ENCODE results near the gene CSRP2. TPM values are rescaled to one million over a fixed set of nuclear protein-coding genes. Genes with fewer than 3 reads are reported as not detected.

CSRP2 gene
- total RNA-seq = 2.8 and 10.5 TPM in 2 replicates

DNA sequence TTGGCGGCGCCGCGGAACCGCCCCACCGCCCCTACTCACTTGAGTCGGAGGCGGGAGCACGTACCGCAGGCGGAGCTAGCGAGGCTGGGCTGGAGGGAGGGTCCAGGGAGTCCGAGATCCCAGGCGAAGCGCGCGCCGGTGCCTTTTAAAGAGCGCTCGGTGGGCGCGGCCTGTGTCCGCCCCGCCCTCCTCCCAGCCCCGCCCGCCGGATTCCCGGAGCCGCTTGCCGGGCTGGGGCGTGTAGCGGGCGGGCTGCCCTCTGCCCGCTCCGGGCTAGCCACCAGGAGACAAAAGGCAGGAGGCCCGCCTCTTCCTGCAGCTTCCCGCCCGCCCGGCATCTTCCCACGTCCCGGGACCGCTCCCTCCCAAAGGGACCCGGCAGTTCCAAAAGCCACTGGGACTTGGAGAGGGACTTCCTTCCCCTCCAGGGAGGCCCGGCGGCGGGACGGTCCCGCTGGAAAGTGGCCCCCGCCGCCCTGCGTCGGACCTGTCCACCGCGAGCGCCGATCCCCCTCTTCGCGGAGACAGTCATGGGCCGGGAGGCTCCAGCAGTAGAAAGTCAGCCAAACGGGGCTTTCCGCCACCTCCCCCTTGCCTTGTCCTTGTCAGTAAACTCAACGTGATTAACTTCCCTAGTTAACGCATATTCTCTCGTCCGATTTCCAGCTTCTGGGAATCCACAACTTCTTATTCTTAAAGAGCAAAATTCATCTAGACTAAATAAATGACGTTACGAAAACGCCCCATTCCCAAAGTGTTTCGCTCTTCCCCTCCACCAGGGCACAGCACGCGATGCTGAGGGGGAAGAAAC is at the start of gene CSRP2:
Gene CSRP2, minus strand, starts transcription at position 121 of the 811 bp plus-strand sequence. CDS start 12,759 bp downstream, outside the sequence.
- DNase-seq (ENCODE audit: low read depth, low spot score) = peak; percentile 35

DNA sequence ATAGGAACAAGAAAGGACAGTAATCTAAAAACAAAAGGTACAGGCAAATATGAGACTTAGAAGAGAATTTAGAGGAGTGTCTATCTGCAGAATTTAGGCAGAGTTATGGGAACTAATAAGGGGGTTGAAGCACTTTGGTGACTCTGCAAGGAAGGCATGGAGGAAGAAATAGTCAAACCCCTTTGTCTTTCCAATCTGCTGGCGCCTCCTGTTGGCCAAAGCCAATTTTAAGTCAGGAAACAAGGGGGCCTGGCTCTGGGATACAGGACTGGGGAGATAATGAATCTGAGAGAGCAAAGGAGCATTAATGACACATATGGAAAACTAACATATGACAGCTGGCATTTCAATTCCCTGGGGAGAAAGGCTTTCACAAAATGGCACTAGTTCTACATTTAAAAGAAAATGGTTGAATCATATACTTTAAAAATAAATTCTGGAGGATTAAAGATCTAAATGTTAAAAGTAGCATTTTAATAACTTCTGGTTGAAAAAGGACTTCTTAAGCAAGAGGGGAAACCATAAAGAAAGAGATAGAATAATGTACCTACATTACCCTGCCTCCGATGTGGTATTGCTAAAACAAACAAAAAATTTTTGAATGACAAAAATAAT is 48.5 kb upstream of the CSRP2 start:
- no peak for DNase-seq (ENCODE audit: low read depth, low spot score)

DNA sequence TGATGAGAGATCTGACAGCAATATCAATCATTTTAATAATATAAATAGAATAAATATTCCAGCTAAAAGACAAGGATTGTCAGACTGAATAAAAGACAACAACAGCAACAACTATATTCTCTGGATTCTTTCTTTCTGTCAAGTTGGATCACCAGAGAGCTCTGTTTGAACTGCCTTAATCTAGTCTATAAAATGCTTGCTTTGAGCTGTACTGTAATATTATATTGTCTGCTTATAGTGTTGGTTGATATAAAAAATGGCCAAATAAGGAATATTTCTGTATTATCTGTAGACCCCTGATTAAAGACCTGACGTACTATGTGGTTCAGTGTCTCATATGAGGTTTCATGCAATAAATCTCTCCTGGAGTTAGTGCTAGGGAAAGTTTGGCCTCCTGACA is 46.3 kb upstream of the CSRP2 start:
- no peak for DNase-seq (ENCODE audit: low read depth, low spot score)

DNA sequence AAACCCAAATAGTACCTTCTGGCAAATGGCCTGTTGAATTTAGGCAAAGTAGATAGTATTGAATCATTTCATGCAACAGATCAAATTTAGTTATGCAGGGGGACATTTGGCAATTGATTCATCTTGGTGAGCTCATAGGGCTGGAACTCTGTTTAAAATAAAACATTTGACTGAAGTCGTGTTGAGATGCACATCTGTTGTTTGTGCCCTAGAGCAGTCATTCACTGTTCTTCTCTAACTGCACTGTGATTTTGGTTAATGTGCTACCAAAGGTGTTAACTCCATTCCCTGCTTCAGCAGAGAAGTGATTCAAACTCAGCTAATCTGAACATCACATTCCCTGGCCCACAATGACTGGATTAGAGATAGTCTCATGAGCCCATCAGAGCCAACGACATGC is 44.0 kb upstream of the CSRP2 start:
- DNase-seq (ENCODE audit: low read depth, low spot score) = no peak

DNA sequence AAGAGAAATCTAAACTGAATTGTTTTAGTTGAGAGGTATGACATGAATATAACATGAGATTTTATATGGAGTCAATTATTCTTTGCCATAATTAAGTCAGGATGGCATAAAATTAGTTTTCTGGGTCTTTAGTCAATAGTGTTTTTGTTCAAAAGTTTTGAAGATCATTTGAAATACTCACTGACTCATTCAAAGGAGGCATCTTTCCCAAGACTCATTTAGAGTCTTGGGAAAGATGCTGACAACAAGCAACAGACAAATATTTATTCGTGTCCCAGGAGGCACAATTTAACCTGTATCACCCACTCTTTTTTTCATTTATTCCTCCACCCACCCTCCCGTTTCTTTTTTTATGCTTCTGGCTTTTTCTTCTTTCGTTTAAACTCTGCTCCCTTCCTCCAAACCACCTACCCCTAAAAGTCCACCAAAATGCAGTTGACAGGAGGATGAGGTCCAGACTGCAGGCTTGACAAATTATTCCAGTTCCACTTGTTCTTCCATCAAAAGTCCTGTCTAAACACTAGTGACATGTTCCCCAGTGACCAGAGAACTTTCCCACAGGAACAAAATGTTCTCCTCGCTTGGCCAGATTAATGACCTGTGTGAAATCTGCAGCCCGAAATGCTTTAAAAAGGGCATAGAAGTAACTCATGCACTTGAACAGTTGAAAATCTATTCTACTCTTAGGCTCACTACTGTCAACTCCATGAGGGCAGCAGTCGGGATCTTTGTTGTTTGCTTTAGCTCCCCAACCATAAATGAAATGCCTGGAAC is 43.3 kb upstream of the CSRP2 start:
- DNase-seq (ENCODE audit: low read depth, low spot score) = no peak

DNA sequence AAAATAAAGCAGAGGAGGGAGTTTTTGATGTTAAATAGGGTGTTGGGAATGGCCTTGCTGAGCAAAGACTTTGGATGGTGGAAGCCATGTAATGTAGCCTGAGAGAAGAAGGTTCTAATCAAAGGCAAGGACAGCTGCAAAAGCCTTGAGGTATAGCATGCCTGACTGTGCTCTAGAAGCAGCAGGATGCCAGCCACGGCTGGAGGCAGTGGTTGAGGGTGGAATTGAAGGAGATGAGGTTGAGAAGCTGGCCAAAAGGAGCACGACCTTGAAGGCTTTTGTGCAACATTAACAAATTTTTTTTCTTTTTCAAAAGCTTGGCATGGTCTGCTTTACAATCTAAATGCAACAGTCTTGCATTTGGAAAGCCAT is 42.3 kb upstream of the CSRP2 start:
- no peak for DNase-seq (ENCODE audit: low read depth, low spot score)

DNA sequence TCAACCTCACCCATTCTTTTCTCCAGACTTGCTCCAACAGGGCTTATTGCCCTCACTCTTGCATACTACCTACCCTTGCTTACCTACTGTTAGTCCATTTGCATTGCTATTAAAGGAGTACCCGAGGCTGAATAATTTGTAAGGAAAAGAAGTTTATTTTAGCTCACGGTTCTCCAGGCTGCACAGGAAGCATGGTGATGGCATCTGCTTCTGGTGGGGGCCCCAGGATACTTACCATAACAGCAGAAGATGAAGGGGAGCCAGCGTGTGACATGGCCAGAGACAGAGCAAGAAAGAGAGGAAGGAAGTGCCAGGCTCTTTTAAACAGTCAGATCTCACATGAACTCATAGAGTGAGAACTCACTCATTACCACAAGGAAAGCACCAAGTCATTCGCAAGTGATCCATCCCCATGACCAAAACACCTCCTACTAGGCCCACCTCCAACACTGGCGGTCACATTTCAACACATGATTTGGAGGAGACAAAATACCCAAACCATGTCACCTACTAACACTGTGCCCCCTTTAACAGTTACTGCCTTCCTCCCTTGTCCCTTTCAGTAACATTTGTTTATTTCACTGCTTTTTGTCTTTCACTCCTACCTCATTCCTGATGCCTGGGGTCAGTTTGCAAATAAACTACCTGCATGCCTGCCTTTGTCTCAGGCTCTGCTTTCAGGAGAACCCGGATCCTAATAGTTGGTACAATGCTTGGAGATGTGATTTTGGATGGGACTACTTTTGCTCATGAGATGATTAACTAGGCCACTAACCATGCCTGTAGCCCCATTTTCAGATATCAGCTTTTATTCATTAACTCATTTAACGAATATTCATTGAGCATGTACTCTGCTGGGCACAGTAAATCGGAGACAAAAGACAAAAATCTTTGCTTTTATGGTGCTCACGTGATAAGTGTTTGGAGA is 41.6 kb upstream of the CSRP2 start:
- DNase-seq (ENCODE audit: low read depth, low spot score) = no peak

DNA sequence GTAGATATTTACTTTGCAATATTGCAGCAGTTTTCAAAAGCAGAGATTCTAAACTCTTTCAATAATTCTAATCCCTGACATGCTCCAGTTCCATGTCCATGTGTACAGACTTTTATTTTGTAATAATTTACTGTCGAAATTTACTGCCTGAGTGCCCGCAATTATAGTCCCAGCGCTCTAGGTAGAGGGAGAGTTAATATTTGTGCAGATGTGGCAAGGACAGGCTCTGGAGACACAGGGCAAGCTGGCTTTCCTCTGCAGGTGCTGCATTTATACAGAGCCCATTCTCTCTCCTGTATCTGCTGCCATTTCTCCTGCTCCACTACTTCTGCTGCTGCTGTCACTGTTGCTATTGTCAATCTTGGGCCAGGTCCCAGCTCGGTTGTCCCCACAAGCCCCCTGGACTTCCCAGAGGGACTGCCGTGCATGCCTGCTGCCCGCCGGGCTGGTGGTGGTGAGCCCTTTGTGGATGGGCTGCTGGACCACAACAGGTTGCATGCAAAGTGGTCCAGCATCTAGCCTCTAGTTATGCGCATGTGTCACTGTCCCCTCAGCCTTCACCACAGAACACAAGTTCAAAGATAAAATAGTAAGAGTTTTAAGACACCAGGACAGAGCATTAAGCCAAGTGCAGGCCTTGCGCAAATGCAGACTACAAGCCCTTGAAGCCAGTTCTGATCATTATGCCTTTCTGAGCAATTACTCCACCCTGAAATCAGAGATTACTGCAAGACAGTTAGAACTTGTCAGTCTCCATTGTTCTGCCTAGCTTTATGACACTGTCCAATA is 40.8 kb upstream of the CSRP2 start:
- no peak for DNase-seq (ENCODE audit: low read depth, low spot score)

DNA sequence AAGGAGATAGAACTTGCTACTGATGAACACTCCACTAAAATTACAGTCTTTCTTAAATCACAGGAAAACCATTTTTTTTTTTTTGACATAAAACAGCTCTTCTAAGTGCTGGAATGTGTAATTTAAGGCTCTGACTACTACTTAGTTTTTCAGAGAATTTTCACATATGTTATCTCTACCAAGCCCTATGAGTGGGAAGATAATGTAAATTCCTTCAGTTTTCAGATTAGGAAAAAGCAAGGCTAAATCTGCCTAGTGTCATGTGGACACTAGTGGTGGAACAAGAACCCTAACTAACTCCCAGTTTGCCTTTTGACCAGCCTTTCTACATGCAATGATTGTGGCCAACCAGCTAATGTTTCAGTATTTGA is 37.3 kb upstream of the CSRP2 start:
- no peak for DNase-seq (ENCODE audit: low read depth, low spot score)

DNA sequence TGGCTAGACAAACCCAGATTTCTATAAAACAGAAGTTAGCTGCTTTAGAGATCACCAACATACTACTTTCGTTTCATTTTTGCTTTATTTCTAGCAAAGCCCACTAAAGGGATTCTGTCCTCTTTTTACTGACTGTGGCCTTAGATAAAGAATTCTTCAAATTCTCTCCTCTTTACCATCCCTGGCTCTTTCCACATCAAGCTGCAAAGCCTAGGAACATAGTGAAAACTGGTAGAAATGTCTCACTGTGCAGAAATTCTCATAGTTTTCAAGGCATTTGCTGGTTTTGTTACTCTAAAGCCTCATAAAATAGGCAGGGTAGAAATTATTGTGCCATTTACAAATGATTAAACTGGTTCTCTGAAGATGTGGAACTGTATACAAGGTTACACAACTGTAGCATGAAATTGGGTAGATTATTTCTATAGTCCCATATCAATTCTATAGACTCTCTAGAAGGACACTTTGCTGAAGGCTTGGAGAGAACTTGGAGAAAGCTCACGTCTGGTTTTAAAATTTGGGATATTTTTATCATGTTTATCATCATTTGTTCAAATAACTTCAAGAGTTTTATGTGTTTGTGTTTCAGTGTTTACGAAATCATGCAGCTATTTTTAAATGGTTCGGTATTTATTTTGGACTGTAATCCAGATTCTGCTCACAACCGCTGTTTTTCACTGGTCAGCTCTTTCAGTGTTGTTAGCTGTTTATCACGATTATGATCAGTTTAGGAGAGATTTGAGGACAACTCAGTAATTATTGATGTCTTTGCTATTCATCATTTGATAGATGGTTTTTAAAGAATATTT is 36.7 kb upstream of the CSRP2 start:
- no peak for DNase-seq (ENCODE audit: low read depth, low spot score)

DNA sequence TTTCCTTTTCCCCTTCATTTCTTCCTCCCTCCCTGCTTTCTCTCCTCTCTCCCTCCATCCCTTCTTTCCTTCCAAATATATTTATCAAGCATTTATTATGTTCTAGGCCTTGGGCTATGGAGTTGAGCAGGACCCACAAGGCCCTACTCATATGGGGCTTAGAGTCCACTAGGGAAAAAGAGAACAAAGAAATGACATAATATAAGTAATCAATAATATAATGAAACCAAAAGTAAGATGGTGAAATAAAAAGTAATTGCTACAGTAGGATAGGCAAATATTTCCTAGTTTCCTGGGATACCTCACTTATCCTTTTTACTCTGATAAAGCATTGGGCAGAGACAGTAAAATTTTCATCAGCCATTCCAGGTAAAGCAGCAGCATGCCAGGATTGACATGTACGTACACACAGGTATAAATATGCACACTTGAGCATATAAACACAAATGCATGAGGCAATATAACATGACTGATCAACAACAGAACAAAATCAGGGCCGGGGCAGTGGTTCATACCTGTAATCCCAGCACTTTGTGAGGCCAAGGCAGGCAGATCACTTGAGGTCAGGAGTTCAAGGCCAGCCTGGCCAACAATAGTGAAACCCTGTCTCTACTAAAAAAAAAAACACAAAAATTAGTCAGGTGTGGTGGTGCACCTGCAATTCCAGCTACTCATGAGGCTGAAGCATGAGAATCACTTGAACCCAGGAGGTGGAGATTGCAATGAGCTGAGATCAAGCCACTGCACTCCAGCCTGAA is 35.5 kb upstream of the CSRP2 start:
- no peak for DNase-seq (ENCODE audit: low read depth, low spot score)

DNA sequence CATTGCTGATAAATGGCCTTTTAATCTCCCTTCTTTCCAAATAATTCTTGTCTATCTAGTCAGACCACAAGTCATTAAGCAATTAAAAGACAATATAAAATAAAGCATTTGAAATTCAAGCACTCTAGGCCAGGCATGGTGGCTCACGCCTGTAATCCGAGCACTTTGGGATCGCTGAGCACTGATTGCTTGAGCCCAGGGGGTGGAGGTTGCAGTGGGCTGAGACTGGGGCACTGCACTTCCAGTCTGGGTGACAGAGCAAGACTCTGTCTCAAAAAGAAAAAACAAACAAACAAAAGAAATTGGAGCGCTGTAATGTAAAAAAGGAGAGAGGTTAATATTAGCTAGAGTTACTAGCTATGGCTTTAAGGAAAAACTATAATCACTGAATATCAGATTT is 30.5 kb upstream of the CSRP2 start:
- no peak for DNase-seq (ENCODE audit: low read depth, low spot score)

DNA sequence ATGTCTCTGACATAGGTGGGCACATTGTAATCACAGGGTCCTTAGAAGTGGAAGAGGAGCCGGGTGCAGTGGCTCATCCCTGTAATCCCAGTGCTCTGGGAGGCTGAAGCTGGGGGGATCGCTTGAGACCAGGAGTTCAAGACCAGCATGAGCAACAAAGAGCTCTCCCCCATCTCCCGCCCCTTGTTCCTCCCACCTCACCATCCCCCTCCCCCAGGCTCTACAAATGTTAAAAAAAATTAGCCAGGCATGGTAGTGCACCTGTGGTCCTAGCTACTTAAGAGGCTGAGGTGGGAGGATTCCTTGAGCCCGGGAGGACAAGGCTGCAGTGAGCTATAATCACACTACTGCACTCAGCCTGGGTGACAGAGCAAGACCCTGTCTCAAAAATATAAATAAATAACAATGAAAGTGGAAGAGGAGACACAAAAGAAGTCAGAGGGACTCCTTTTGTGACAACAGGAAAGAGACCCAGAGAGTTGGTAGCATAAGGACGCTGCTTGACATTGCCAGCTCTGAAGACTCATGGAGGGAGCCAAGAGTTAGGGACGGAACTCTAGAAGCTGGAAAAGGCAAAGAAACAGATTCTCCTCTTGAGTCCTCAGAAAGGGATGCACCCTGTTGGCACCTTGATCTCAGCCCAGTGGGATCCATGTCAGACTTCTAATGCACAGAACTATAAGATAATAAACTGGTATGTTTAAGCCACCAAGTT is 29.6 kb upstream of the CSRP2 start:
- DNase-seq (ENCODE audit: low read depth, low spot score) = no peak

DNA sequence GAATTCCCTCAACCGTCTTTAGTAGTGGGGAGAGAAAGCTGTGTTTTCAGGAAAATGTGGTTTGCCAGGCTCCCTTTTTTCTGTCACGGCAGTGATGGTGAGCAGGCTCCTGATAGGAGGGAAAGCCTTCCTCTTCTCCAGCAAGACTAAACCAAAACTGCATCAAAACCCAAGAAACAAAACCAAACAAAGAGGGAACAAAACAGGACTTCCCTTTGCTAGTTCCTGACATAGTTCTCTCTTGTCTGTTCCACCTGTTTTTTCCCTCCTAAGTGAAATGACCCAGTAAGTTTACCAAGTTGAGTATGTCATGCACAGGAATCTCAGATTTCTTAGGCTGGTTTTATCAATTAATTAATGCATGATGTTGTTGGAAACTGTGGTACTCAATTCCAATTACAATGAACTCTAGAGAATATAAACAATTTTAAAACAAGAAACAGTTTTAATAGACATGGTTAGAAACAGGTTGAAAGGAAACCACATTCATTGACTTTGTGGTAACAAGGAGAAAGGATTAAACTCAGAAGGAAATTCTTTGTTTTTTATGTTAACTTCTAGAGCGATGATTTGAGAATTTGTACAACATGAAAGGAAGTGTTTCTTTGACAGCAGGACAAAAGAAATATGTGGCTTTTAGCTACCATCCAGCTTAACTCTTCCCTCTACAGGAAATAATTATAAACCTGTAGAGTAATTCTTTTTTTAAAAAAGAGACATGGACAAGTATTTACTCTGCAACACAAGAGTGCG is 23.0 kb upstream of the CSRP2 start:
- DNase-seq (ENCODE audit: low read depth, low spot score) = no peak

DNA sequence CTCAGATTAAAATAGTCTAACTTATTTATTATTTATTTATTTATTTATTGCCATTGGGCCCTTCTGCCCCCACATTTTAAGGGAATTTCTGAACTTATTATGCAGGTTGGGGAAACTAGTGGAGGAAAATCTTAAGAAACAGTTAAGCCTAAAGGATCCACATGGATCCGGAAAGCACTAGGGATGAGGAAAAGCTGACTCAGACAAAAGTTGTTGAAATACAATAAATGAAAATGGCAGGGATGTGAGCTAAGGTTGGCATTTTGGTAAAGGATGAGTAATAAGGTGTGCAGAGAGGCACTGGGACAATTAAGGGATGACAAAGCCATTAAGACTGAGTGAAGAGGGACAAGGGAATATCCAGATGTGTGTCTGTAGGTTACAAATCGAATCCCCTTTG is 20.7 kb upstream of the CSRP2 start:
- DNase-seq (ENCODE audit: low read depth, low spot score) = no peak

DNA sequence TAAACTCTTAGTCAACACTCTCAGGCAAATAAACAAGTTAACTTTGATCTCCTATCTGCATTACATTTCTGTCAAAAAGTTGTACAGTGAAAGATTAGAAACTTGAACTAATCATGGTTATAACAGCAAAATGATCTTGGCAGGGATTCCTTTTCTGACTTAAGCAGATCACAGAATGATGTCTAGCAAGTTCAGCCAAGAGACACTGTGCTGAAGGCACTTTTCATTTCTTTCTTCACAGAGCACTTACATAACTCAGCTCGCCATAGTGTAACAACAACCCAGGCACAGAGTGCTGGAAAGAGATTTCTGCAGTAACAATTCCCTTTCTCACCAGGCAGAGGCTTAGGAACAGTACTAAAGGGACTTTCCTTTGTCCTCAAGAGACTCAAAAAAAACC is 19.6 kb upstream of the CSRP2 start:
- no peak for DNase-seq (ENCODE audit: low read depth, low spot score)

DNA sequence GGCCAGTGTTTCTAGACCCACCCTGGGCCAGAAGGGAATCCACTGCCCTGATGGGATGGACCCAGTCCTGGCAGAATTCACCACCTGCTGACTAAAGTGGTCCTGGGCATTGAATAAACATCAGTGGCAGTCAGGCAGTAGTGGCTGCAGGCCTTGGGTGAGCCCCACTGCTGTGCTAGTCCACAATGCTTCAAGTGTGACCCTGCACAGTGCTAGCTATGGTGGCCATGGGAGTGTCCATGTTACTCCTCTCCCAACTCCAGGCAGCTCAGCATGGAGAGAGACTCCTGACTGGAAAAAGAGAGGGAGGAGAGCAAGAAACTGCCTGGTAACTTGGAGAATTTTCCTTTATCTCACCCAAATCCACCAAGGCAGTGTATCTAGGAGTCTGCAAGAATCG is 17.5 kb upstream of the CSRP2 start:
- no peak for DNase-seq (ENCODE audit: low read depth, low spot score)

DNA sequence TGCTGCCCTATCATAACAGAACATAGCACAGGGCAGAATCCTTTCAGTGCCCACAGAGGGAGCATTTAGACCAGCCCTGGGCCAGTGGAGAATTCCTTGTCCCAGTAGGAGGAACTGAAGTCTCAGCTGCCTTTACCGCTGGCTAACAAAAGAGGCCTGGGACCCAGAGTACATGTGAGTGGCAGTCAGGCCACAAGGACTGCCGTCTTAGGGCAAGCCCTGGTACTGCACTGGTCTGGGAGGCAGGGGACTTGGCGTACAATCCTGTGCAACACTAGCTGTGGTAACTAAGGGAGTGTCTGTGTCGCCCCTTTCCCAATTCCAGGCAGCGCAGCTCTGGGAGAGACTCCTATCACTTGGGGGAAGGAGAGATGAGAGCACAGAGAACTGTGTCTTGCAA is 17.0 kb upstream of the CSRP2 start:
- no peak for DNase-seq (ENCODE audit: low read depth, low spot score)
